NCI-H526 (cell line): Measurements from ENCODE around the gene TUBB2B.
"Not testable (repeated sequence)": the region's sequence is repeated elsewhere in the genome, so short reads cannot be mapped to it uniquely, and the experiment has no call there.

ENCODE experiments used
- DNase-seq, 2 experiments: peaks; one replicate each; lab custom pipeline; 2025; lab: John Stamatoyannopoulos, UW

TUBB2B gene

DNA sequence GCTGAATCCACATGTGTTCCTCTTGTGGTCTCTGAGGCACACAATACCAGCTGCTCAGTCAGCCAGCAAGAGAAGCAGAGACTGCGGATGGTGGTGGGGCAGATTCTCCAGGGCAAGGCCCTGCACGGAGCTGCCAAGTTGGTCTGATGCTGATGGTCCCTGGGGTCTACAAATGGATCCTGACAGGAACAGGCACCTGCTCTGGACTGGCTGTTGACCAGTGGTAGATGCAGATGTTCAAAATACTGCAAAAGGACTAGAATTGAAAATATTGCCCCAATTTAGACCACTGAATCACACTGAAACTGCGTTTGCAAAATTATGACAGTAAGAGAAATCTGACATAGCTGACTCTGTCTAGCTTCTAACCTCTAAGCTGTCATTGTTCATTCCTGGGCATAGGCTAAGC lies 40.5 kb downstream of the TUBB2B start:
- no peak for DNase-seq

DNA sequence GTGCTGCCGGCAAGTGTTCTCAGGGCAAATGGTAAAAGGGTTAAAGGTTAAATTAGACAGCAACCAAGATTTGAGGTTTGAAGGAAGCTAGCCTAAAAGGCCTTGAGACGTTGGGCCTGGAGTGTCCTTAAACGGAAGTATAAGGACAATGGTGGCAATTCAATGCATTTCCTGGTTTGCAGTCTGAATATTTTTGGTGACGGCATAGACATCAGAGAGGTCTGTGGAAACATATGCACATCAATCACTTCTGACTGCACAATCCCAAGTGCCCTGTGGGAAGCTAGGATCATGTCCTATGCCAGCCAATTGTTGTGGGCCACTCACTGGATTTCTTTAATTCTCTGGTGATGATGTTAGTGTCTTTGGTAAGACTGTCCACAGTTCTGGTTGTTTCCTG lies 44.4 kb downstream of the TUBB2B start:
- no peak for DNase-seq

DNA sequence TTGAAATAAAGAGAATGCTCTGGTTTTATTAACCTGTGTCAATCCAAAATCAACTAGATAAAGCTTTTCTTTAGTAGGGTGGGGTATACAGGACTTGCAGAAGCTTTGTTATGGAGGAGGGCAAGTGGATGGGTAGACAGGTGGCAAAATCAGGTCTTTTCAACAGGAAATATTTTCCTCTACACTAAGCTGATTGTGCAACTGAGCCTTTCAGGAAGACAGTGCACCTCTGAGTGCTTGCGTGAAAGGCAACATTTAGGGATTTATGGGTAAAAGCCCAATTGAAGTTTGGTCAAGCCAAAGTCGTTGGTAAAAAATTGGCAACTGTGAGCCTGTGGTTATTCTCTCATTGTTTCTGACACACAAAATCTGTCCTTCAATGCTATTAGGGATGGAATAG lies 46.3 kb downstream of the TUBB2B start:
- no peak for DNase-seq

DNA sequence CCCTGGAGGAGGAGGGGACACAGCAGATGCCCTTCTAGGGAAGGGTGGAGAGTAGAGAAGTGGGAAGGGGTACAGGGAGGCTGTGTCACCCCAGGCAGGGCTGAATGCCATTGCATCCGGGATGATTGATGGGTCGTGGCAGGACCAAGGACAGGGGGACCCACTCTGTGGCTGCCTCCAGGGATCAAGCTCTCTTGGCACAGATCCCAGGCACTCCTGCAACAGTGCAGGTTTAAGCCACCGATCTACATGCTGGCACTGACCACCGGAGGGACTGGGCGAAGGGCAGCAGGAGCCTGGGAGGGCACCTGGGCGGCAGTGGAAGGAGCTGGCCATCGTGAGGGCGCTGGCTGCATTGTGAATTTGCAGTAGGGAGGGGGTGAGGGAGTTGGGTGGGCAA lies 47.5 kb downstream of the TUBB2B start:
- not testable (repeated sequence) for DNase-seq

DNA sequence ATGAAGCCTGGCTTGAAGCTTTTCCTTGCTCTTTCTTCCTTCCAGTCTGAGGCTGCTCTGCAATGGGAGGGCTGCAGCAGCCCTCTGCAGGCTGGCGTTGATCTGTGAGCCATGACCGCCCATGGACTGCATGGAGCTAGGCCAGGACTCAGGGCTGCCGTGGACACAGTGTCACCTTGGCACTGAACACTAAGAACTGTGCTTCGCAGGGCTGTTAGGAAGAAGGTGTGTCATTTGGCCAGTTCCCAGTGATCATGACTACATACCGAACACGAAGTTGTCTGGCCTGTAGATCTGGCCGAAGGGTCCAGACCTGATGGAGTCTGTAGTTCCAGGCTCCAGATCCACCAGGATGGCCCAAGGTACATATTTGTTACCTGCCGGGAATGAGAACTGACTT lies 48.8 kb downstream of the TUBB2B start:
- DNase-seq = not testable (repeated sequence)

DNA sequence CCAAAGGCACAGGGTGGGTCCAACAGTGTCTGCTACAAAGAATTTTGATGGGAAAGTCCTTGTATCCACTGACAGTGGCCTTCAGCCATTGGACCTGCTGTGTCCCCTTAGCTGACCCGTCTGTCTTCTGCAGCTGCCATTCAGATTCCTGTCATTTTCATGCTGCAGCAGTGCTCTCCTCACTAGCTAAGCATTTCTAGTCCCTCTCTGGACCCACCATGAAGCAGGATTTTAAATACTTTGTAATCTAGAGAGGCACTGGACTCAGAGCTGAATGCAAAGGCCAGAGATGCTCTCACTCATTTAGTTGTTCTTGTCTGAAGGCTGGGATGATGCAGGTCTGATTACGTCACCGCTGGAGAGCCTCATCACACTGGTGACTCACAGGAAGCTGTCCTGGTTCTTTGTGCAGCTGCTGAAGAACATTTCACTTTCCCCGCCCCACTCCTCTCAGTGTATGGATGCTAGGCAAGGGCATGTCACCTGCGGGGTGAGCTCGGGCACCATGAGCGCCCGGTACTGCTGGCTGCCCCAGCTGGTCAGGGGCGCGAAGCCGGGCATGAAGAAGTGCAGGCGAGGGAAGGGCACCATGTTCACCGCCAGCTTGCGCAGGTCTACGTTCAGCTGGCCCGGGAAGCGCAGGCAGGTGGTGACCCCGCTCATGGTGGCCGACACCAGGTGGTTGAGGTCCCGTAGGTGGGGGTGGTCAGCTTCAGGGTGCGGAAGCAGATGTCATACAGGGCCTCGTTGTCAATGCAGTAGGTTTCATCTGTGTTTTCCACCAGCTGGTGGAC lies 50.7 kb downstream of the TUBB2B start:
- DNase-seq = no peak

DNA sequence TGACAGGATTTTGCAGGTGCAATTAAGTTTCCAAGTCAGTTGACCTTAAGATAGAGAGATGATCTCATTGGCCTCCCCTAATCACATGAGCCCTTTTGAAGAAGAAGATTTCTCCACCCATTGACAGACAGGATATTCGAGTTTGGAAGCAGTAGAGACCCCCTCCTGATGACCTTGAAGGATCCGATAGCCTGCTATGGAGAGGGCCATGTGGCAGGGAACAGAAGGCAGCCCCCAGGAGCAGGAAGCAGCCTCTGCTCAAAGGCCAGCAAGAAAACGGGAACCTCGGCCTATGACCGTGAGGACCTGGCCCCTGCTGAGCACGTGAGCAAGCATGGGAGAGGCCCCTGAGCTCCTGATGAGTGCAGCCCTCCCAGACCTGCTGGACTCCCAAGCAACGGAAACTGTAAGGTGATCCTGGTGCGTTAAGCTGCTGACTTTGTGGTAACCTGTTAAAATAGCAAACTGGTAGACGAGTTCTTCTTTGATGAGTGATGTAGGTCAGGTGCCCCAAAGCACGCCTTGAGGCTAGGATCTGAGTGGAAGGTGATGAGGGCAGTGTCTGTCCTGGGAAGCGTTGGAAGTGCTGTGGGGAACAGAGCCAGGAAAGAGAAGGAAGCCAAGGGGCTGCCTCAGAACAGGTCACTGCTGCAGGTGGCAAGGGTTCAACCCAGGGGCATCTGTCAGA lies 51.6 kb downstream of the TUBB2B start:
- DNase-seq = no peak
